Astrocyte of the hippocampus (primary cell): ENCODE measurements around the gene TMEM54.

Experiments
- DNase-seq: peaks from one replicate; pipeline ENCODE4 v3.0.0; 2011; ENCODE audit warnings: low read depth, low spot score

TMEM54 gene

DNA sequence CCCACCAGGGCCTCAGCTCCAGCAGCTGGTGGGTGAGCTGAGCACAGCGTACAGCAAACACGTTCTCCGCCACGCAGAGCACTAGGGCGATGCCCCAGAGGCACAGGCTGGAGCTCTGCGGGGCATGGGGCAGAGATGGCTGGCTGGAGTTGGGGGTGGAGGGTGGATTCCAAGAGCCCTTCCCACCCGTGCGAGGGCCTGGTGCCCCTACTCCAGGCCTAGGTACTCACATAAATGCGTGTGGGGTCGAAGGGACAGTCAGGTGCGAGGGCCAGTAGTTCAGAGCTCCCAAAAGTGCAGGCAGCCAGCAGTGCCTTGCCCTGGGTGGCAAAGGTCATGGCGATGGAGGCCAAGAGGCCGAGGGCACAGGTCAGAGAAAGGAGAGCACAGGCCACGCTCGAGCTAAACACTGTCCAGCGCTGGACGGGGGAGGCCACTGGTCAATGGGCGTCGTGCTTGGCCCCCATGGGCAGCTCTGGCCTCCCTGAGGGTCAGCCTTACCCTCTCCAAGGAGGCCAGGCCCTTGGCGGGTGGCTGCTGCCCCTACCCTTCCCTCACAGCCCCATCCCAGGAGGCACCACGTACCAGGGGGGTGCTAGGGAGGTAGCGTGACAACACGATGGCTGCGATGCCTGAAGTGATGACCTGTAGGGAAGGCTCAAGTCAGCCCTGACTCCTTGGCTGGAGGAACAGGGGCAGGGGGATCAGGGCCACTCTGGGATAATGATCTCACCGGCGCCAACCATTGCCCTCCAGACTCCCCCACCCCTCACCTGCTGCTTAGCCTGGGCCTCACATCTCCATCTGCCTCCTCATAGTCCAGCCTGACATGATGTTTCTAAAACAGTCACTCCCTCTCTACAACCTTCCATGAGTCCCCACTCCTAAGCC is 5.6 kb downstream of the TMEM54 start:
- no peak for DNase-seq

- DNase-seq, result no peak
These were observed 6.5 kb downstream of the TMEM54 start for GRCh38 chr1:32894681-32895080.

- DNase-seq, result no peak
These were observed 7.1 kb downstream of the TMEM54 start for GRCh38 chr1:32894019-32894600.

DNA sequence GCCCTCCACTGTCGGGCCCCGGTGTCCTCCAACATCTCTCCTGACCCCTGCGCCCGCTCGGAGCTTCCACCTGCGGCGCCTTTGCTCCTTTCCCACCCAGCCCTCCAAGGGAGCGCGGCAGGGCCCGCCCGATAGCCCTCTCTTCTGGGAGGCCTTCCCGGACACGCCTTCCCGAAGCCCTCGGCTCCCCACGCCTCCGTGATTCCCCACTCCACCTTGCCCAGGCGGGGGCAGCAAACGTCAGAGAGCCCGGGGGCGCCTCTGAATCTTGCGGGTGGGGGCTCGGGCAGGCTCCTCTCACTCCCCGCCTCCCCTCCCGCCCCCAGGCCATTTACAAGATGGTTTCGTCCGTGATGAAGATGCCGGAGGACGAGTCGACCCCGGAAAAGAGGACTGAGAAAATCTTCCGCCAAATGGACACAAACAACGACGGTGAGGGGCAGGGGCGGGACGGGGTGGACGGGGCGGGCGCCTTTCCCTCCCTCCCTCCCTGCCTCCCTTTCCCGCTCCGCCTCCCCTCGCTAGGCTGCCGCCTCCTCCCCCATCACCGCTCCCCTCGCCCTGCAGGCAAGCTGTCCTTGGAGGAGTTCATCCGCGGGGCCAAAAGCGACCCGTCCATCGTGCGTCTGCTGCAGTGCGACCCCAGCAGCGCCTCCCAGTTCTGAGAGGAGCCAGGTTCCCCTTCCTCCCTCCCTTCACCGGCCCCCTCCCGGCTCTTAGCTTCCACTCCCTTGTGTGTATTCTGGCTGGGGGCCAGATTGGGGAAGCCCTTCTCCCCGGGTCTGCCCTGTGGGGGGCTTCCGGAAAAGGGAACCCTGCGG is 7.8 kb downstream of the TMEM54 start:
- peak; percentile 58 for DNase-seq

DNA sequence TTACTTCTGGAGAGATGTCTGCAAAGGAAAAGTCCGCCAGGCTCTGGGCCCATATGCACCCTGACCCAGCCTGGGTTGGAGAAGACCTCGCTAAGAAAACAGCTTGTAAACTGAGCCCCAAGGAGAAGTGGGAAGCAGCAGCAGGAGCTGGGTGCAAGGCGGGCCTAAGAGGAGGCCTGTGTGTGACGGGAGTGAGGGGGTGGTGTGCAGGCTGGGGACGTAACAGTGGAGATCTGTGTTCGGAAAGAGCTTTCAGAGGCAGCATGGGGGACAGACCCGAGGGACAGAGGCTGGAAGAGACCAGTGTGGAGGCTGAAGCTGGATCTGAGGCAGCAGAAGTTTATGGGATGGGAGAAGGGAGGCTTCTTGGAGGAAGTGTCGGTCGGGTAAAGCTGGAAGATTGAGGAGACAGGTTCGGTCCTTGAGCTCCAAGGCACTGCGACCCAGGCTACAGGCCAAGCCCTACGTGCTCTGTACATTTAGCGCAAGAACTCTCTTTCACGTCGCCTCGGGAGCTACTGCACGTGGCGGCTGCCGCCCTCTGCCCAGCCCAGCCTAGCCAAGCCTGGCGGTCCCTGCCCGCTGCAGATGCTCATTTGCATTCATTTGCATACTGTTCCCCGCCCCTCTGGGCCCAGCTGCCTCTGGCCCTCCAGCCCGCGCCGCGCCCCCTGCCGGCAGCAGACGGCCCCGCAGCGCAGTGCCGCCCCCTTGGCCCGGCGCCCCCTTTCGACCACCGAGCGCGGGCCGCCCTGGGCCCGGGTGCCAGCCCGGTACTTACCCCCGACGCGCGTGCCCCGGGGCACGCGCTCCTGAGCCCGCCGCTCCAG is 8.6 kb downstream of the TMEM54 start:
- DNase-seq, result peak; percentile 80

DNA sequence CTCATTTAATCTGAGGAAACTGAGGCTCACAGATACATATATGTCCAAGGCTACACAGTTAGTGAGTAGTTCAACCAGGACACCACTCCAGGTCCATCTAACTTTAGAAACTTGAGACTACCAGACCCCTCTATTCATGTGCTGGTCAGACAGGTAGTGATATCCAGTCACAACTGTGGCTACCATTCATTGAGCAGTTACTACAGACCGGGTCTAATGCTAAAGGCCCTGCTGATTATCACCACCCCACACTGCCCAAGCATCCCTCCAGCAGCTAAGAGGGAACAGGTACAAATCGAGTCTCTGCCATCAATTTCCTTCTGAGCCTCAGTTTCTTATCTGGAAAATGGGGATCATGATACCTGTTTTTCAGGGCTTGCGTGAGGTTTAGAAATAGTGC is 9.6 kb downstream of the TMEM54 start:
- no peak for DNase-seq

GRCh38 chr1:32891241-32891570 is 10.0 kb downstream of the TMEM54 start:
- no peak for DNase-seq

- no peak for DNase-seq
These were observed 10.5 kb downstream of the TMEM54 start for GRCh38 chr1:32890516-32891240.

- no peak for DNase-seq
These were observed 11.4 kb downstream of the TMEM54 start for GRCh38 chr1:32889731-32890278.

DNA sequence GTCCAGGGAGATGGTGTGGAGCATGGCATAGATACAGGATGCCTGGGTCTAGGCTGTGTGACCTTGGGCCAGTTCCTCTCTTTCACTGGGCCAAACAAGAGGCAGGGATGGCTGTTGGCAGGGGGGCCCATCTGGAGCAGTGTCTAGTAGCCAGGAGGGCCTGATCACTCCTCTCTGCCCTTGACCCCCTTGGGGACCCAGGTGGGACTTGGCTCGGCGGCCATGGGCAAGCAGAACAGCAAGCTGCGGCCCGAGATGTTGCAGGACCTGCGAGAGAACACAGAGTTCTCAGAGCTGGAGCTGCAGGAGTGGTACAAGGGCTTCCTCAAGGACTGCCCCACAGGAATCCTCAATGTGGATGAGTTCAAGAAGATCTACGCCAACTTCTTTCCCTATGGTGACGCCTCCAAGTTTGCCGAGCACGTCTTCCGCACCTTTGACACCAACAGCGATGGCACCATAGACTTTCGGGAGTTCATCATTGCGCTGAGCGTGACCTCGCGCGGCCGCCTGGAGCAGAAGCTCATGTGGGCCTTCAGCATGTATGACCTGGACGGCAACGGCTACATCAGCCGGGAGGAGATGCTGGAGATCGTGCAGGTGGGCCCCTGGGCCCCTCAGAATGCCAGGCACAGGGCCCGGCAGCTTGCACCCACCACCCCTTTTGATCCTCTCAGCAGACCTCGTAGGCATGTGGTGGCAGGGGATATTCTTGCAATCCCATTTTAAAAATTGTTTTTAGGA is 12.3 kb downstream of the TMEM54 start:
- no peak for DNase-seq

DNA sequence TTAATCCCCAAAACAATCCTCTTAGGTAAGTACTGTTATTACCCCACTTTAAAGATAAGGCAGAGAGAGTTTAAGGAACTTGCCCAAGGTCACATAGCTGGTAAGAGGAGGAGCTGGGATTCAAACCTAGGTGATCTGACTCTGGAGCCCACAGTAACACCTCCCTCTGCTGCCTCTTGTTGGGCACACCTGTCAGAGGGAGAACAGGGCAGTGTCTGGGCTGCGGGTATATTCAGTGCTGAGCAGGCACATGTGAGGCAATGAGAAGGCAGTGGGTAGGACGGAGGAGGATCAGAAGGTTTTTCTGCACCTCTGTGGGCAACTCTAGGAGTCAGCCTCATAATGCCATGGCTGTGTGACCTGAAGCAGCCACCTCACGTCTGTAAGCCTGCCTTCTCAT is 13.1 kb downstream of the TMEM54 start:
- no peak for DNase-seq

GRCh38 chr1:32887623-32888022 is 13.6 kb downstream of the TMEM54 start:
- no peak for DNase-seq

GRCh38 chr1:32886828-32887414 is 14.3 kb downstream of the TMEM54 start:
- no peak for DNase-seq

DNA sequence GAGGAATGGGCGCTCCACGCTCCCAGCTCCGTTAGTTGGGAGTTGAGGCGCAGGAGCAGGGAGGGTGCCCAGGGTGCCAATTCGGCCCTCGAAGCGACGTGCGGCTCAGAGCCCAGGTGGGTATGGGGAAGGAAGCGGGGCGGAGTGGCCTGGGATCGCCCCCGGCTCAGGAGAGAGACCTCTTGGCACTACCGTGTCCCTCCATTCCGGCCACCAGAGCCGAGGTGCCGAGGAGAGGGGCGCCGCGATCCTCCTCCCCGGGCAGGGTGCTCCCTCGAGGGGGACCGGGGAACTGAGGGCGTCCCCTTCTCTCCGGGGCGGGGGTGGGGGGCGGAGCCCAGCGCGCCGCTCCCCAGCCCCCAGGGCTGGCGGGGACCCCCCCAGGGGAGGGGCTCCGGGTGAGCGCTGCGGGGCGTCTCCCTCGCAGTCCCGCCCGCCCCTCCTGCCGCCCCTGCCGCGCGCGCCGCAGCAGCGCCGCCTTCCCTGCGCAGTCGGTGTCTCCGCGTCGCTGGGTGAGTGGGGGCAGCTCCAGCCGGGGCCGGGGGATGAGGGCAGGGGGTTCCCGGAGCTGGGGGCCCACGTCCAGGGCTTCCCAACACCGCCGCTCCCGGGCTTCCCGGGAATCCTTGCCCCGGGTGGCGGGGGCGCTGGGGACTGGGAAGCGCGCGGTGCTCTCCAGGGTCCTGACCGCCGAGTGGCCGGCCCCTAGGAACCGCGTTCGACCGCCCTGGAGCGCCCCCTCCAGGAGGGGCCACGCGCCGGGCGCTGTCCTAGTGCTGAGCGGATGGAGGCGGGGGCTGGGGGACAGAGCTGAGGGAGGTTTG is 15.0 kb downstream of the TMEM54 start, which contains the start of gene HPCA:
TSS of gene HPCA (plus strand) at position 488 of the 824 bp plus-strand sequence. CDS start 2,408 bp downstream, outside the sequence.
- peak; percentile 89 for DNase-seq

GRCh38 chr1:32885676-32886003 is 15.5 kb downstream of the TMEM54 start:
- DNase-seq, result no peak

DNA sequence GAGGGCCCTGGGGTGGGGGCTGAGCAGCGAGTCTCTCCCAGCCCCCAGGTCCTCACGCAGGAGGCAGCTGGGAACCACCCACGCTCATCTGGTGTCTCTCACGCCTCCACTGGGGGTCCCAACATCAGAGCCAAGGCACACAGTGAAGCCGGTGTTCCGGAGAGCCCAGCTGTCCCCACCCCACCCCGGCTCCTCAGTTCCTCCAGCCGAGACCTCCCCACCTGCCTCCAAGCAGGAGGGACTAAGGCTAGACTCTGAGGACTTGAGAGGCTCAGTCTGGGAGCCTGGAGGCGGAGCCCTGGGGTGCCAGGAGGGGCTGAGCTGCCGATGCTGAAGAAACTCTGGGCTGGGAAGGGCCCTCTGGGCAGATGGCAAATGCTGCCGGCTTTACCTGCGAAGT is 16.5 kb downstream of the TMEM54 start:
- DNase-seq, result no peak

DNA sequence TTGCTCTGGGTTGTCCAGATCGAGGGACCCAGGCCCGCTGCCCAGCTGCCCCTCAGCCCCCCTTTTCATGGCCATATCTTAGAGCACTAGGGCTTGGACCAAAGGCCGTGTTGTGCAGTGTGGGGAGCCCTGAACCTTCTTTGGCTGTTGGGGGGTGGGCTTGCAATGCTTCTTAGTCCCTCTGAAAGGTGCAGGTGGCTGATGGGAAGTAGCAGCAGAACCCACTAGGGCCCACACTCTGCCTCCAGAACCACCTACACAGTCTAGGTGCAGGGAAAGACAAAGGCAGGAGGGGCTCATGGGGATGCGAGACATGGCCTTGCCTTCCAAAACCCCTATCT is 17.2 kb downstream of the TMEM54 start:
- DNase-seq, result no peak

- DNase-seq, result no peak
These were observed 17.7 kb downstream of the TMEM54 start for GRCh38 chr1:32883338-32884031.
